K562 (cell line): ENCODE results near the gene DCLK1. TPM values are rescaled to one million over a fixed set of nuclear protein-coding genes. Genes with fewer than 3 reads are reported as not detected.

ENCODE experiments used
- ATAC-seq: fragments of 200-7000 bp; cut with Tn5 transposase; 3 replicates; pipeline ENCODE4 v1.9.1; 2020; ENCODE audit warnings: moderate library complexity
- BruUV-seq: library from RNA; stranded (reverse); fragments of 400-500 nt; replicated peaks from 2 replicates; lab custom pipeline; 2021; lab: Mats Ljungman, UMichigan
- CTCF ChIA-PET: fragments of 300-600 bp; formaldehyde crosslinking; extraction: SDS; loops from one replicate; lab custom pipeline; 2021; ENCODE audit warnings: low intra/inter-chr PET ratio; lab: Yijun Ruan, JAX
- POLR2A ChIA-PET: fragments of 300-600, 350-650 bp; sonication (Branson Sonifier 250); formaldehyde crosslinking; extraction: SDS; loops from one replicate; lab custom pipeline; 2021; ENCODE audit warnings: antibody characterized with exemption, inconsistent platforms; lab: Yijun Ruan, JAX
- DNase-seq, 4 experiments: peaks; one replicate each; pipeline versions ENCODE4 v3.0.0 to v3.0.0-alpha.2; 2011 to 2018; ENCODE audit warnings: low spot score in 3 of 4, mixed read lengths in 3 of 4; ENCODE audit errors: extremely low read depth in 1 of 4
- FAIRE-seq: peaks from 2 replicates; lab custom pipeline; 2011; peaks lifted over from hg19 to GRCh38; lab: Jason Lieb, UNC
- H2AFZ ChIP-seq: 2 replicates; pipeline ENCODE4 v1.6.0; 2011; ENCODE audit warnings: low read depth, low read length, control low read depth, inconsistent platforms
- H3K27ac ChIP-seq: fragments of 200-600 bp; 3 replicates; pipeline ENCODE4 v1.8.0; 2011; ENCODE audit warnings: low read depth, mild to moderate bottlenecking, control low read depth, inconsistent platforms, low read length, moderate library complexity, mixed read lengths; ENCODE audit errors: extremely low read depth
- H3K27me3 ChIP-seq, 2 experiments: fragments of 300-600 bp in 1 of 2; 2 replicates in 1 of 2; 3 replicates in 1 of 2; pipeline versions ENCODE4 v1.6.0 to v1.8.0; 2011; ENCODE audit warnings: inconsistent platforms in 2 of 2, low read length in 2 of 2, mild to moderate bottlenecking in 1 of 2, mixed read lengths in 1 of 2, moderate library complexity in 1 of 2; ENCODE audit not compliant: control insufficient read depth in 2 of 2, insufficient read depth in 2 of 2
- H3K36me3 ChIP-seq: fragments of 300-600 bp; 3 replicates; pipeline ENCODE4 v1.8.0; 2011; ENCODE audit warnings: mild to moderate bottlenecking, low read length, inconsistent platforms; ENCODE audit not compliant: control insufficient read depth, insufficient read depth
- H3K4me1 ChIP-seq, 2 experiments: fragments of 200-600 bp in 1 of 2; replicated peaks in 1 of 2; 2 replicates in 1 of 2; 3 replicates in 1 of 2; pipeline versions ENCODE4 v1.5.1 to v1.8.0; 2011; ENCODE audit warnings: inconsistent platforms in 2 of 2, low read length in 2 of 2, mild to moderate bottlenecking in 1 of 2, mixed read lengths in 1 of 2, moderate library complexity in 1 of 2; ENCODE audit not compliant: control insufficient read depth in 2 of 2, insufficient read depth in 2 of 2
- H3K4me2 ChIP-seq: 2 replicates; pipeline ENCODE4 v1.6.1; 2011; ENCODE audit warnings: low read length, control low read depth, inconsistent platforms, mixed read lengths; ENCODE audit not compliant: insufficient read depth
- H3K4me3 ChIP-seq: fragments of 200-600 bp; sonication (generic), shearing (Covaris generic); 2 replicates; pipeline ENCODE4 v1.5.1; 2016; ENCODE audit warnings: control low read depth, inconsistent platforms
- H3K79me2 ChIP-seq: fragments of 200-600 bp; 3 replicates; pipeline ENCODE4 v1.8.0; 2011; ENCODE audit warnings: low read length, inconsistent platforms; ENCODE audit not compliant: control insufficient read depth, insufficient read depth
- H3K9ac ChIP-seq, 2 experiments: 2 replicates each; pipeline versions ENCODE4 v1.6.0 to v1.6.1; 2011; ENCODE audit warnings: low read depth in 2 of 2, low read length in 2 of 2, control low read depth in 1 of 2, inconsistent platforms in 1 of 2, mild to moderate bottlenecking in 1 of 2, mixed read lengths in 1 of 2; ENCODE audit not compliant: insufficient read depth in 1 of 2
- H3K9me1 ChIP-seq: one replicate; pipeline ENCODE4 v1.6.0; 2011; ENCODE audit warnings: inconsistent platforms, mild to moderate bottlenecking, low read length, moderate library complexity; ENCODE audit not compliant: control insufficient read depth, insufficient read depth
- H3K9me3 ChIP-seq: replicated peaks from 2 replicates; pipeline ENCODE4 v1.5.1; 2011; ENCODE audit warnings: low read depth, low read length, inconsistent platforms; ENCODE audit not compliant: control insufficient read depth, insufficient read depth
- H4K20me1 ChIP-seq: replicated peaks from 2 replicates; pipeline ENCODE4 v1.6.1; 2011; ENCODE audit warnings: low read length, inconsistent platforms, mixed read lengths; ENCODE audit not compliant: control insufficient read depth, insufficient read depth
- HDGF ChIP-seq: fragments of 450-650 bp; IDR thresholded peaks from 2 replicates; pipeline ENCODE4 v1.6.1; 2016
- HMG20A ChIP-seq: fragments of 450-650 bp; formaldehyde crosslinking; conservative IDR thresholded peaks from 2 replicates; pipeline ENCODE4 v1.4.0; 2020; ENCODE audit warnings: mild to moderate bottlenecking, mixed read lengths
- MCM7 ChIP-seq, 2 experiments: fragments of 450-650 bp; IDR thresholded peaks; 2 replicates each; pipeline ENCODE4 v1.6.1; 2016 to 2018
- NCOA2 ChIP-seq, 2 experiments: fragments of 450-650 bp; IDR thresholded peaks; 2 replicates each; pipeline ENCODE4 v1.6.1; 2018; ENCODE audit warnings: mild to moderate bottlenecking in 2 of 2, moderate library complexity in 1 of 2; ENCODE audit not compliant: partially characterized antibody in 2 of 2
- RB1 ChIP-seq: fragments of 450-650 bp; IDR thresholded peaks from 2 replicates; pipeline ENCODE4 v1.6.1; 2017; ENCODE audit warnings: low read depth, mild to moderate bottlenecking
- ZBTB33 ChIP-seq: sonication (generic); formaldehyde crosslinking; IDR thresholded peaks from 2 replicates; pipeline ENCODE4 v1.8.1; 2023; ENCODE audit warnings: mild to moderate bottlenecking, missing genetic modification reagents
- ZKSCAN1 ChIP-seq: fragments of 150-350 bp; IDR thresholded peaks from 2 replicates; pipeline ENCODE4 v1.6.1; 2016; ENCODE audit warnings: low read depth, low read length
- ZNF407 ChIP-seq: fragments of 450-650 bp; IDR thresholded peaks from 2 replicates; pipeline ENCODE4 v1.6.1; 2016; ENCODE audit warnings: low read depth
- WGBS: fragments of 100-300 bp; shearing (Covaris generic); methylation state at CpG from one replicate; pipeline ENCODE4 v1.1.6; 2016; ENCODE audit warnings: low coverage, mixed read lengths; ENCODE audit not compliant: insufficient coverage; ENCODE audit errors: missing lambda C conversion rate; 5-methylcytosine and 5-hydroxymethylcytosine counted together
- in situ Hi-C: fragments of 300-500 bp; cut with MboI; formaldehyde crosslinking; loops from 4 replicates; pipeline ENCODE4 v1.15.0; 2018; ENCODE audit warnings: inconsistent platforms, mixed read lengths
- intact Hi-C: fragments of 100-400 bp; cut with micrococcal nuclease; formaldehyde crosslinking; loops from 2 replicates; pipeline ENCODE4 v1.14.2; 2022
- polyA plus RNA-seq, 8 experiments: library from polyadenylated mRNA; depleted of rRNA in 4 of 8; stranded (reverse) in 5 of 8; unstranded in 3 of 8; fragments of >200 nt; fragmentation: Nextera tagmentation in 2 of 8; fragmentation: Illumina TruSeq in 1 of 8; extraction: Ambion mirVana in 2 of 8; extraction: Trizol in 1 of 8; gene quantifications; 2 replicates each; pipeline versions ENCODE4 v1.2.1 to v1.2.3, GENCODE V29; 2011 to 2014; ENCODE audit warnings: inconsistent platforms in 1 of 8, missing spikeins in 1 of 8
- total RNA-seq, 7 experiments: library from RNA; depleted of rRNA in 6 of 7; stranded (reverse); fragments of >200 nt in 6 of 7; fragmentation: Illumina TruSeq in 2 of 7; extraction: Trizol in 2 of 7; gene quantifications; 2 replicates each; pipeline versions ENCODE4 v1.2.1 to v1.2.3, GENCODE V29; 2011 to 2021; ENCODE audit warnings: low replicate concordance in 1 of 7

The DCLK1 gene
- total and polyA plus RNA-seq, 9 of the 15 experiments (the other 6 are each of a cell fraction or from before 2014, with no cell fraction given) = 0.07 TPM; not detected in 8

GRCh38 chr13:35884211-35884760, 246.9 kb downstream of the DCLK1 start (continued):
- TF ChIP-seq MCM7 (IDR thresholded peaks at IDR 0.05) = no peak

- CTCF ChIA-PET = no interaction called here
- in situ Hi-C loops = no loop called here
- TF ChIP-seq HDGF (no peak), ZBTB33 (no peak), ZNF407 (no peak), HMG20A (CRISPR knock-in tag) (no peak), NCOA2 (IDR thresholded peaks at IDR 0.05; ENCODE audit: partially characterized antibody in 2 of 2) (no peak), ZKSCAN1 (no peak), RB1 (no peak)
Measured at GRCh38 chr13:35882722-35883497, 248.3 kb downstream of the DCLK1 start.

More at GRCh38 chr13:35882722-35883497, 248.3 kb downstream of the DCLK1 start:
- POLR2A ChIA-PET = no interaction called here
- Histone ChIP-seq H3K27me3 (no peaks in the 10 kb centered on the region), H3K9ac (no peak overlapping the region), H3K4me1 (no peaks in the 10 kb centered on the region), H3K36me3 (no peaks in the 10 kb centered on the region), H3K9me1 (no peaks in the 10 kb centered on the region), H3K4me2 (no peak overlapping the region), H2AFZ (no peak overlapping the region), H3K79me2 (no peaks in the 10 kb centered on the region), H3K27ac (no peak overlapping the region), H4K20me1 (no peaks in the 10 kb centered on the region), H3K9me3 (no peaks in the 10 kb centered on the region), H3K4me3 (no peak overlapping the region)
- FAIRE-seq (no peak), DNase-seq (no peak), ATAC-seq (no peak)
- intact Hi-C loops = no loop called here
- no TSS peak for BruUV-seq
- 2% methylated on average over 7 of the region's 10 CpGs for WGBS
